DMS79 treated with DMSO at 0.1 percent for 48 hours (cell line): ENCODE data around the gene TSPAN9.

Experiments
- DNase-seq: peaks from one replicate; lab custom pipeline; 2025; lab: John Stamatoyannopoulos, UW

TSPAN9 gene

DNA sequence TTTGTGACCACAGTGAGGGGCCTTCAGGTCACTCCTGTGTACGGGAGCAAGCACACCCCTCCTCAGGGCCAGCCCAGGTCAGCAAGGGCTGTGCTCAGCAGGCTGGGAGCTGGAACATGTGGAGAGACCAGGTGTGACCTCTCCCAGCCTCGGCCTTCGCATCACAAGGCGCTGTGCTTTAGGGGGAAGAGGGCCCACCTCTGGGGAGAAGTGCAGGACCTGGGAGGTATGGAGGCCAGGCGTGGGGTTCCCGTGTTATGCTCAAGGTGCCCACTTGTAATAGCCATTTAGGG lies 219.2 kb downstream of the TSPAN9 start:
- no peak for DNase-seq

GRCh38 chr12:3298603-3299002 lies 221.4 kb downstream of the TSPAN9 start:
- no peak for DNase-seq

GRCh38 chr12:3299929-3300832 lies 223.0 kb downstream of the TSPAN9 start:
- DNase-seq = peak; percentile 88

DNA sequence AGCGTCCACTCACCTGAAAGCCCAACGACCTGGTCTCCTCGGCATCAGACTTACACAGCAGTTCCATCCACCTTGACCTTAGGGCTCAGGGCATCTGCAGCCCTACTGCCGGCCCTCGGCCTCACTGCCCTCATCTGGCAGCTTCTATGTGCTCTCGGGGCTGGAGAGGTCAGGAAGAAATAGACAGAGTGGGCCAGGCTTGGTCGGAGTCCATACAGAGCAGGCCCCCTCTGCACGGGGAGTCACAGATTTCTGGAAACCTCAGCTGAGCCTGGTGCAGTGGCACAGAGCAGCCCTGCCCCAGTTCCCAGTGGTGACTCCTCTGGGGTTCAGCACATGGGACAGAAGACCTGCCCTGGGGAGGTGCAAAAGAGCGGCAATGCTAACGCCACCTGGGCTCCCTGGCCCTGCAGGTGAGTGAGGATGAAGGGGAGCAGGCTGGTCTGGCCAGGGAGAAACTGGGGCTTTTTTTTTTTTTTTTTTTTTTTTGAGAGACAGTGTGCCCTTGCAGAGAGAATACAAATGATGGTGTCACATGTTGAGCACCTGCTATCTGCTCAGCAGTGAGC lies 223.7 kb downstream of the TSPAN9 start:
- DNase-seq = no peak

DNA sequence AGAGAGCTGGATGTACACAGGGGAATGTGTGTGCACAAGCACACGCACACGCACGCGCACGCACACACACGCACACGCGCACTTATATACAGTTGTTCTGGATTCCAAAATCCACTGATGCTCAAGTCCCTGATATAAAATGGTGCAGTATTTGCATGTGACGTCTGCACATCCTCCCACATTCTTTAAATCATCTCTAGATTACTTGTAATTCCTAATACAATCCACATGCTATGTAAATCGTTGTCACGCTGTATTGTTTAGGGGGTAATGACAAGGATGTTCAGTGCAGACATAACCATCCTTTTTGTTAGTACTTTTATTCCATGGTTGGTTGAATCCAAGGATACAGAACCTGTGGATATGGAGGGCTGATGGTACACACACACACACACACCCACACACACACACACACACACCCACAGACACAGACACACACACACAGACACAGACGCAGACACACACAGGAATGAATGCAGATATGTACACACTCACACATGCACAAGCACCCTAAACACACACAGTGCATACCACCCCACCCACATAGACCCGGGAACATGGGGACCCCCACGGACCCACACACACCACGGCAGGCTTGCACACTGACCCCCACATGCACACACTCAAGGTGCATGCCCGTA lies 225.3 kb downstream of the TSPAN9 start:
- no peak for DNase-seq

DNA sequence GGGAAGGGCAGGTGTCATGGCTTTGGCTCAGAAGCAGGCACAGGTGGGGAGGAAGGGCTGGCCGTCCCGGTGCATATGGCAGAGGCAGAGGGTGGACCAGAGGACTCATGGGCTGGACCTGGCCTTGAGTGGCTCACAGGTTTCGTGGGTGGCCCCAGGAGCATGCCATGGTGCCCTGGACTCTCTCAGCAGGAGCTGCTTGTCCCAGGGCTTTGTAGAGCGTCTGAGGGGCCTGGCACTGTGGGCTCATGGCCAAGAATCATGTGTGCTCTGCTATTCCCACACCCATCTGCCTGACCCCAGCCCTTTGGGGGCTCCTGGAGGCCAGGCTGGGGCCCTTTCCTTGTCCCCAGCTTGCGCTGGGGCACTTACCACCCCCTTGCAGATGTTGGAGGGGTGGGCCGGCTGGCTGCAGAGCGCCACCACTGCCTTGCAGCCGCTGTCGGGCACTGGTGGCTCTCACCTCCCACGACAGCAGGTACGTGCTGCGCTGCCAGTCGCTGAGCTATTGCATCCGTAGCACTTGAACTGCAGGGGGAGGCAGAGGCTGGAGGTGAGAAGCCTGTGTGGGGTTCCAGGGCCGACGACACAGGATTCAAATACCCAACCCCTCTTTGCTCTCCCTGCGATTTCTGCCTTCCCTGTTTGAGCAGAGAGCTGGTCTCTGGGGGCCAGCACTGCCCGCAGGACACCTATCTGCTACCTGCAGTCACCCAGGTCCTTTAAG lies 226.4 kb downstream of the TSPAN9 start:
- peak; percentile 81 for DNase-seq

DNA sequence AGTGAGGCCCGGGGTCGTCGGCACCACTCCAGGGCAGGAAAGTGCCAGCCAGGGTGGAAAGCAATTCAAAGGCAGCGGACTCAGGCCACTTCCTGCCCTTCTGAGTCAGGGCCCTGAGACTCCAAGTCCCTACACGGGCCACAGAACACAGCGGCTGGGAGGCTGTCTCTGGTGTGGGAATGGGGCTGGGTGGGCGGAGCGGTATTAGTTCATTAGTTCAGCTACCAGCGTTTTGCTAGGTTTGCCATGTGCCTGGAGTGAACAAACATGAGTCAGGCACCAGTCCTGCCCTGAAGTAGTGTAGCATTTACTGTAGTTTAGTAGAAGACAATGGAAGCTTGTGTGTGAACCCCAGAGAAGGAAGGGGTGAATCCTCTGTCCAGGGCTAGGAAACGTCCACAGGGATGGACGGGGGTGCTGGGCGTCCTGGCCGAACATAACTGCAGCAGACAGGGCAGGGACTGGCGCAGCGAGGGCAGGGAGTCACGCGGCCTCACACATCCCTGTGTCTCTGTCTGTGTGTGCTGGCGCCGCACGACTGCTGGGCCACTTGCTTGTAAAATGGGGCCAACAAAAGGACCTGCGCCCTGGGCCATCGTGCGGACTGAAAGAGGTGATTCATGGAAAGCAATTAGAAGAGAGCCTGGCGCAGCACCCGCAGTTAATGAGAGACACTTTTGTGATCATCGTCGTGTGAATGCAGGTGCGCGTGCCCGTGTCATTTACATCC lies 227.4 kb downstream of the TSPAN9 start:
- DNase-seq = no peak

DNA sequence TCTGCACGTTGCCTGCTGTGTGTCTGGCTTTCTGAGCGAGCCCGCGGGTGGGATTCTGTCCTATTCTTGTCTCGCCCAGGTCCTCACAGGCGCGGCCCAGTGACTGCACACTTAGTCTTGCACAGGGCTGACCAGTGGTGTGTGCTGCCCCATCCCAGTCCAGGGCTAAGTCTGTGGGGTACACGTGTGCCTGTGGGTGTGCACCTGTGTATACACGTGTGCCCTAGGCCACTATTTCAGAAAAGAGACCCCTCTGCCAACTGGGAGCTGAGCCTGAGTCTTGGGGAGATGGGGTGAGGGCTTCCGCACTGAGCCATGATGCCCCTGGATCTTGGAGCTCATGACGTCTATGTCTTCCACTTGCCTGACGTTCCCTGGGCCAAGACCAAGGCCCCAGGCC lies 228.3 kb downstream of the TSPAN9 start:
- no peak for DNase-seq

GRCh38 chr12:3305904-3306619 lies 228.9 kb downstream of the TSPAN9 start:
- no peak for DNase-seq

DNA sequence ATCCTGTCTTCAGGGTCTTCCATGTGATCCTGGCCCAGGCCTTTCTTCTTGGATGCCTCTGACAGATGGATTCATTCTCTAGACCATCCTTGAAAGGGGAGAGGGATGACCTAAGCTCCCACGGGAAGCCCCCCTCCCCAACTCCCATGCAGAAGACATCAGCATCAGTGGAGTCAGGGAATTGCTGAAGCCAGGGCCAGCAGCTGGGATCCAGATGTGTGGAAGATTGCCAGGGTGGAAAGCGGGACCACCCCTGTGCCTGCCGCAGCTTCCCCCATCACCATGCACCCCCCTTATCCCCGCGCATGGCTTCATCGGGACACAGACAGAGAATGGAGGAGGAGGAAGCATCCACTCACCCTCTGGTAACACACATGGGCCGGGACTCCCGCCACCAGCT lies 230.2 kb downstream of the TSPAN9 start:
- DNase-seq = no peak

DNA sequence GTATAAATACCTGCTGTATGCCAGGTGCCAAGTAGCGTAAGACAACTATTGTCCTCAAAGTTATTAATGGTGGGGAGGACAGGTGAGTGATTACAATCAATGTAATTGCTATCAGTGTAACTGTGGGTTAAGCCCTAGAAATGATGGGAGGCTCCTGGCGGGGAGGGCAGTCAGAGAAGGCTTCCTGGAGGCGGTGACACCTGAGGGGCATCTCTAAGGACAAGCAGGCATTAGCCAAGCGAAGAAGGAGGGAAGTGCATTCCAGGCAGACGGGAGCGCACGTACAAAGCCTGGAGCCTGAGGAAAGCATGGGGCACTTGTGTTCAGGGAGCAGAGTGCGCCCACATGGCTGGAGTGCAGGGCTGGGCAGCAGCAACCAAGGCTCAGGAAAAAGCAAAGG lies 230.9 kb downstream of the TSPAN9 start:
- DNase-seq = no peak

- DNase-seq = no peak
These were observed 231.4 kb downstream of the TSPAN9 start for GRCh38 chr12:3308609-3309008.

DNA sequence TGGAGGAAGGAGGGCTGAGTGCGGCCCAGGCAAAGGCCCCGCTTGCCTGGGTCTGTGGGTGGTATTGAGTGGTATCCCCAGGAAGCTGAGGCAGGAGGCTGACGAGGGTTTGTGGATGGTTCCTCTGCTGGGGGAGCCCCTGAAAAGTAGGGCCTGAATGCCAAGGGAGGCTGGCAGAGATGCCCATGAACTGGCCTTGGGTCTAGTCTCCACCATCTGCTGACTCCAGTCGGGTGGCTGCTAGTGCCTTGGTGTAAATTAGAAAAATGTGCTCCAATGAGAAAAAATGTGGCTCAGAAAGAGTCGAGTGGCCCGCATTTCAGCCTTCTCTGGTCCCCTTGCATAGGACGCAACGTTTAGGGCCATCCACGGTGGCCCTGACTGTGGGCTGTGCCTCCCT lies 232.6 kb downstream of the TSPAN9 start:
- DNase-seq = no peak

DNA sequence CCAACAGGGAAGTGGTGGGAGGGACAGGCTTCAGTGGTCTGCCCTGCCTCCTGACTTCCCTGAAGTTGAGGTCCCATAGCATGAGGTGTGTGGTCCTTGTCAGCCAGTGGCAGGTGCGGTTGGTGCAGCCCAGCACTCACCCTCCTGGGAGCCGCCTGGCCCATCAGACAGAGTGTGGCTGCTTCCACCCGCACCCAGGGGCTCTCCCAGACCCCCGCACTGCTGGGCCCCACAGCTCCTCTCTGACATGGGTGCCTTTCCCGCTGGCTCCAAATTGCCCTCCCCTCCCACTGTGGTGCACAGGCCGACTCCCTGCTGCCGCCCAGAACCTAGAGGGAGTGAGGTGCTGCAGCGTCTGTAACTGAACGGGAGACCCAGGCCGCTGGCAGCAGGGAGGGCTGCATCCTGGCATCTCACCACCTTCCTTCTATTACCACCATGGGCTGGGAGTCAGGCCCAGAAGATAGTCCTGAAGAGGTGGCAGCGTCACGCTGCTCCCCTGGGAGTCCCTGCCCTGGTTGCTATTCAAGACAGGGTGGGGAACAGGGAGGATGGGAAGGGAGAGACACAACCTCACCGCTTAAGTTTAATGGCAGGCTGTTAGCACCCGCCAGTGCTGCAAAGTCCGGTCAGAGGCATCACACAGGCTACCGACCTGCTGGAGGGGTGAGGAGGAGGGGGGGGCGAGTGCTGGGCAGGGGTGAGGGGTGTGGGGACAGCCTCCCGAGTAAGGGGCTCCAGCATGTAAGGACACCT lies 233.3 kb downstream of the TSPAN9 start:
- DNase-seq = no peak

DNA sequence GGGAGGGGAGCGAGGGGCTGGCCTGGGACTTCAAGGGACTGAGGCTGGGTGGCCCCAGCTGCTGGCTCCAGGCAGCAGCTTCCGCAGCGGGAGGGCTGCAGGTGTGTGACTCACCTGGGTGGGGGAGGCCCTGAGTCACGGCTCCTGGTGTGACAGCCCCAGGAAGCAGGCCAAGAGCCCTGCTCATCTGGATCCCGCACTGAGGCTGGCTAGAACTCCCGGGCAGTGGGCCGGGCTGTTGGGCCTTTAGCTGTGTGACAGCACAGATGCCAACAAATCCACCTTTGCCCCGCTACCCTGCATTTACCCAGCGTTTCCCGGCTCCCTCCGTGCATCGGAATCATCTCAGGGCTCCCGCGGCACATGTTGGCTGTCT lies 233.8 kb downstream of the TSPAN9 start:
- DNase-seq = no peak

DNA sequence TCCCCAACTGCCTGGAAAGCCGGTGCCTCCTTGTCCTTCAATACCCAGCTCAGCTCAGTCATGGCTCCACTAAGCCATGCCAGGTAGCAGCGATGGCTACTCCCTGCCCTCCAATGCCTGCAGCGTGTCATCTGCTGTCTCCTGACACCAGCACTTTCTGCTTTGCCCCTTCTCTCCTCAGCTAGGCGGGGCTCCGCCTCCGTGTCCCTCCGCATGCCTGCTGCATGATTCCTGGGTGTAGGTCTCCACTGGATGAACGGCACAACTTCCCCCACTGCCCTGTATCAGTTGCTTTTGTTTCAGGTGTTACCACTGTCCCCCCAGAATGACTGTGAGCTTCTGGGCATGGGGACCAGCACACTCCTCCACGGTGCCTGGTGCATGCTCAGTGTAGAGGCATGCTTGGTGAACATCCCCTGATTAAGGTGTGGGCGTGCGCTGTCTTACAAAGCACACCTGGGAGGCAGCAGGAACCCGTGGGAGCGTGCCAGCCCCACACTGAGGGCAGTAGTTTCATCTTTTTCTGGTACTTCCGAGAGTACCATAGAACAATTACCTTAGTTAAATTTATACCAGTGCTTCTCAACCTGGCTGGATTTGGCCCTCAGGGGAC lies 234.4 kb downstream of the TSPAN9 start:
- no peak for DNase-seq

- no peak for DNase-seq
These were observed 235.9 kb downstream of the TSPAN9 start for GRCh38 chr12:3313066-3313465.

GRCh38 chr12:3313675-3314663 lies 236.8 kb downstream of the TSPAN9 start:
- DNase-seq = peak; percentile 39

GRCh38 chr12:3315201-3315661 lies 238.1 kb downstream of the TSPAN9 start:
- DNase-seq = peak; percentile 96
